HUES6 (cell line): Measurements from ENCODE around the gene ABCC6.
"Not testable (repeated sequence)": the region's sequence is repeated elsewhere in the genome, so short reads cannot be mapped to it uniquely, and the experiment has no call there.

ENCODE experiments used
- H3K27ac ChIP-seq: 2 replicates; pipeline ENCODE4 v1.7.0; 2013; ENCODE audit warnings: low read depth, mild to moderate bottlenecking, low read length, inconsistent platforms
- H3K27me3 ChIP-seq: 2 replicates; pipeline ENCODE4 v1.6.1; 2013; ENCODE audit warnings: low read length; ENCODE audit not compliant: control insufficient read depth, insufficient read depth
- H3K36me3 ChIP-seq: 2 replicates; pipeline ENCODE4 v1.6.1; 2013; ENCODE audit warnings: low read length; ENCODE audit not compliant: control insufficient read depth, insufficient read depth
- H3K4me1 ChIP-seq: 2 replicates; pipeline ENCODE4 v1.6.1; 2013; ENCODE audit warnings: low read length; ENCODE audit not compliant: control insufficient read depth, insufficient read depth
- H3K4me3 ChIP-seq: 2 replicates; pipeline ENCODE4 v1.5.1; 2013; ENCODE audit warnings: low read depth, low read length
- H3K9ac ChIP-seq: one replicate; pipeline ENCODE4 v1.6.1; 2013; ENCODE audit warnings: mild to moderate bottlenecking, low read length
- H3K9me3 ChIP-seq: 2 replicates; pipeline ENCODE4 v1.6.1; 2013; ENCODE audit warnings: low read depth, low read length; ENCODE audit not compliant: control insufficient read depth, insufficient read depth

The ABCC6 gene

GRCh38 chr16:16220449-16220848, 2.8 kb downstream of the ABCC6 start:
- not testable (repeated sequence) for H3K27me3 ChIP-seq, H3K9ac ChIP-seq, H3K9me3 ChIP-seq, H3K4me3 ChIP-seq, H3K27ac ChIP-seq, H3K36me3 ChIP-seq, H3K4me1 ChIP-seq

GRCh38 chr16:16218787-16219186, 4.5 kb downstream of the ABCC6 start:
- not testable (repeated sequence) for H3K27me3 ChIP-seq, H3K36me3 ChIP-seq, H3K9ac ChIP-seq, H3K4me3 ChIP-seq, H3K9me3 ChIP-seq, H3K4me1 ChIP-seq, H3K27ac ChIP-seq

GRCh38 chr16:16218349-16218748, 4.9 kb downstream of the ABCC6 start:
- not testable (repeated sequence) for H3K27ac ChIP-seq, H3K9me3 ChIP-seq, H3K4me1 ChIP-seq, H3K36me3 ChIP-seq, H3K4me3 ChIP-seq, H3K9ac ChIP-seq, H3K27me3 ChIP-seq

GRCh38 chr16:16213863-16214293, 9.4 kb downstream of the ABCC6 start:
- not testable (repeated sequence) for H3K9ac ChIP-seq, H3K36me3 ChIP-seq, H3K4me1 ChIP-seq, H3K9me3 ChIP-seq, H3K4me3 ChIP-seq, H3K27me3 ChIP-seq, H3K27ac ChIP-seq

- H3K9ac ChIP-seq, H3K4me3 ChIP-seq, H3K27ac ChIP-seq, H3K4me1 ChIP-seq, H3K27me3 ChIP-seq, H3K9me3 ChIP-seq, H3K36me3 ChIP-seq: not testable (repeated sequence)
Observed at GRCh38 chr16:16211404-16211803, 11.9 kb downstream of the ABCC6 start.

- not testable (repeated sequence) for H3K4me3 ChIP-seq, H3K9me3 ChIP-seq, H3K9ac ChIP-seq, H3K36me3 ChIP-seq, H3K27me3 ChIP-seq, H3K27ac ChIP-seq, H3K4me1 ChIP-seq
Observed at GRCh38 chr16:16208461-16208860, 14.8 kb downstream of the ABCC6 start.

- not testable (repeated sequence) for H3K4me3 ChIP-seq, H3K4me1 ChIP-seq, H3K9me3 ChIP-seq, H3K36me3 ChIP-seq, H3K9ac ChIP-seq, H3K27ac ChIP-seq, H3K27me3 ChIP-seq
Observed at GRCh38 chr16:16207787-16208334, 15.4 kb downstream of the ABCC6 start.

GRCh38 chr16:16207097-16207786, 16.1 kb downstream of the ABCC6 start:
- not testable (repeated sequence) for H3K27ac ChIP-seq, H3K9ac ChIP-seq, H3K4me3 ChIP-seq, H3K36me3 ChIP-seq, H3K27me3 ChIP-seq, H3K9me3 ChIP-seq, H3K4me1 ChIP-seq

- not testable (repeated sequence) for H3K27ac ChIP-seq, H3K36me3 ChIP-seq, H3K4me3 ChIP-seq, H3K27me3 ChIP-seq, H3K4me1 ChIP-seq, H3K9ac ChIP-seq, H3K9me3 ChIP-seq
Observed at GRCh38 chr16:16205864-16206263, 17.4 kb downstream of the ABCC6 start.

- not testable (repeated sequence) for H3K36me3 ChIP-seq, H3K9ac ChIP-seq, H3K4me1 ChIP-seq, H3K9me3 ChIP-seq, H3K4me3 ChIP-seq, H3K27me3 ChIP-seq, H3K27ac ChIP-seq
Observed at GRCh38 chr16:16204552-16204951, 18.7 kb downstream of the ABCC6 start.

GRCh38 chr16:16203494-16203893, 19.8 kb downstream of the ABCC6 start:
- H3K27ac ChIP-seq, H3K36me3 ChIP-seq, H3K27me3 ChIP-seq, H3K9ac ChIP-seq, H3K4me1 ChIP-seq, H3K9me3 ChIP-seq, H3K4me3 ChIP-seq: not testable (repeated sequence)
